ENCODE results near the gene C2orf66. TPM values are rescaled to one million over a fixed set of nuclear protein-coding genes. Genes with fewer than 3 reads are reported as not detected.
A peak's percentile ranks its signal among the peaks of the same experiment; 100 is the strongest.

The C2orf66 gene
- total RNA-seq, 1 experiment from 2014 or later: 0.51 TPM

GRCh38 chr2:196849895-196850294 is 40.7 kb upstream of the C2orf66 start:
- Histone ChIP-seq H3K4me1 (ENCODE audit: insufficient read depth, low read length) (0 out of 2 replicates have a peak, but pooled peaks cover 3% of the 10 kb centered on the region), H3K9me3 (ENCODE audit: low read length) (no peaks in the 10 kb centered on the region), H3K36me3 (ENCODE audit: low read depth, low read length) (0 out of 2 replicates have a peak, but pooled peaks cover 4% of the 10 kb centered on the region), H3K4me3 (ENCODE audit: low read length) (no peak overlapping the region), H3K27ac (ENCODE audit: low read length) (no peak overlapping the region), H3K27me3 (ENCODE audit: low read length) (no peaks in the 10 kb centered on the region), H3F3A (ENCODE audit: low read length, unreplicated experiment) (no peaks in the 10 kb centered on the region), H3K79me2 (ENCODE audit: low read length) (no peaks in the 10 kb centered on the region), H4K20me1 (ENCODE audit: low read length) (no peaks in the 10 kb centered on the region), H3K4me2 (ENCODE audit: low read length) (no peak overlapping the region), H3K9me2 (replicated peaks; ENCODE audit: low read length) (no peaks in the 10 kb centered on the region), H2AFZ (ENCODE audit: low read length) (no peak overlapping the region), H3K9ac (ENCODE audit: low read length) (no peak overlapping the region)
- intact Hi-C loops (cut with micrococcal nuclease): loop anchor here (1.0 to 5.0 kb wide), 3 partner anchors 77 to 528 kb away; partner anchors contain the start of gene PGAP1
- no TSS peak for BruUV-seq (replicated peaks)
- DNase-seq (peak; percentile 50), ATAC-seq (peak; percentile 96)
- TF ChIP-seq CTCF (conservative IDR thresholded peaks at IDR 0.05; ENCODE audit: low read depth, low read length): peak; percentile 68
- no peak for TF ChIP-seq EZH2phosphoT487 (IDR thresholded peaks at IDR 0.05; ENCODE audit: borderline replicate concordance, low read length)
- ChIA-PET POLR2A (ENCODE audit: unreplicated experiment) (no interaction called here), CTCF (interaction anchor here (0.5 kb wide), 1 partner anchor 583 kb away, joined by 3 read pairs; no protein-coding TSS in a partner anchor)

DNA sequence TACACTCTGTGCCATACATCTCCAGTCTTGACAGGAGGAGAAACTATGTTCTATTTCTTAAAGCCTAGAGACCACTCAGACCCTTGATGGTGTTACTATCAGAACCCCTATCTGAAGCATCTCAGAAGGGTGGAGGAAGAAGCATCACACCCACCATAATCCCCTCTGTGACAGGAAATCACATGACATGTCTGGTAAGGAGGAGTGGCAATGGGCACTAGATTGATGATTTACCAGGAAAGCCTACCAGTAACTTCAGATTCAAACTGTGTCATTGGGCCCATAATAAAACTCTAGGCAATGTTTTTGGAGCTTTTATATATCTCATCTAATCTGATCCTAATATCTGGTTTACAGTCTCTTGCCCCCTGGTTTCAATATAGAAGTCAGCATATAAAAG is 37.1 kb upstream of the C2orf66 start:
- no peaks in the 10 kb centered on the region for H4K20me1 ChIP-seq (ENCODE audit: low read length)
- DNase-seq (no peak), ATAC-seq (no peak)
- no peak overlapping the region for H3K27ac ChIP-seq (ENCODE audit: low read length)
- H2AFZ ChIP-seq (ENCODE audit: low read length): no peak overlapping the region
- H3K36me3 ChIP-seq (ENCODE audit: low read depth, low read length): peaks cover 7% of the 10 kb centered on the region; the same call in 1 of the 2 replicates
- no peak overlapping the region for H3K4me3 ChIP-seq (ENCODE audit: low read length)
- BruUV-seq (replicated peaks): no TSS peak
- no peaks in the 10 kb centered on the region for H3K27me3 ChIP-seq (ENCODE audit: low read length)
- no peaks in the 10 kb centered on the region for H3K79me2 ChIP-seq (ENCODE audit: low read length)
- H3K4me1 ChIP-seq (ENCODE audit: insufficient read depth, low read length): 0 out of 2 replicates have a peak, but pooled peaks cover 2% of the 10 kb centered on the region
- ChIA-PET POLR2A (ENCODE audit: unreplicated experiment) (no interaction called here), CTCF (no interaction called here)
- no peaks in the 10 kb centered on the region for H3K9me3 ChIP-seq (ENCODE audit: low read length)
- intact Hi-C loops (cut with micrococcal nuclease): no loop called here
- H3K9me2 ChIP-seq (replicated peaks; ENCODE audit: low read length): no peaks in the 10 kb centered on the region
- no peak overlapping the region for H3K4me2 ChIP-seq (ENCODE audit: low read length)
- H3F3A ChIP-seq (ENCODE audit: low read length, unreplicated experiment): no peaks in the 10 kb centered on the region
- TF ChIP-seq EZH2 (IDR thresholded peaks at IDR 0.05; ENCODE audit: low read length, unreplicated experiment) (no peak), EZH2phosphoT487 (IDR thresholded peaks at IDR 0.05; ENCODE audit: borderline replicate concordance, low read length) (no peak), CTCF (conservative IDR thresholded peaks at IDR 0.05; ENCODE audit: low read depth, low read length) (no peak)
- H3K9ac ChIP-seq (ENCODE audit: low read length): no peak overlapping the region

- H3K4me2 ChIP-seq (ENCODE audit: low read length): no peak overlapping the region
- ChIA-PET CTCF (no interaction called here), POLR2A (ENCODE audit: unreplicated experiment) (no interaction called here)
- no TSS peak for BruUV-seq (replicated peaks)
- H3K9ac ChIP-seq (ENCODE audit: low read length): no peak overlapping the region
- no peaks in the 10 kb centered on the region for H3F3A ChIP-seq (ENCODE audit: low read length, unreplicated experiment)
- no peaks in the 10 kb centered on the region for H3K79me2 ChIP-seq (ENCODE audit: low read length)
- H2AFZ ChIP-seq (ENCODE audit: low read length): no peak overlapping the region
- no peak for TF ChIP-seq EZH2 (IDR thresholded peaks at IDR 0.05; ENCODE audit: low read length, unreplicated experiment)
- TF ChIP-seq CTCF (conservative IDR thresholded peaks at IDR 0.05; ENCODE audit: low read depth, low read length): no peak
- no peak for TF ChIP-seq EZH2phosphoT487 (IDR thresholded peaks at IDR 0.05; ENCODE audit: borderline replicate concordance, low read length)
- no peak for ATAC-seq
- no peaks in the 10 kb centered on the region for H4K20me1 ChIP-seq (ENCODE audit: low read length)
- no peak overlapping the region for H3K27ac ChIP-seq (ENCODE audit: low read length)
- intact Hi-C loops (cut with micrococcal nuclease): no loop called here
- no peaks in the 10 kb centered on the region for H3K9me3 ChIP-seq (ENCODE audit: low read length)
- H3K4me3 ChIP-seq (ENCODE audit: low read length): no peak overlapping the region
- peaks cover 7% of the 10 kb centered on the region; the same call in 1 of the 2 replicates for H3K36me3 ChIP-seq (ENCODE audit: low read depth, low read length)
- H3K27me3 ChIP-seq (ENCODE audit: low read length): no peaks in the 10 kb centered on the region
- H3K9me2 ChIP-seq (replicated peaks; ENCODE audit: low read length): no peaks in the 10 kb centered on the region
- H3K4me1 ChIP-seq (ENCODE audit: insufficient read depth, low read length): no peaks in the 10 kb centered on the region
- no peak for DNase-seq
These were observed 36.2 kb upstream of the C2orf66 start for GRCh38 chr2:196845371-196845770.

All from PC-3 (cell line).